Measurements from ENCODE around the gene C4A.
"Not testable (repeated sequence)": the region's sequence is repeated elsewhere in the genome, so short reads cannot be mapped to it uniquely, and the experiment has no call there.

- TF ChIP-seq PATZ1 (CRISPR knock-in tag; IDR thresholded peaks at IDR 0.05; ENCODE audit: borderline replicate concordance); ESRRG (CRISPR knock-in tag; IDR thresholded peaks at IDR 0.05); ISL1 (CRISPR knock-in tag; IDR thresholded peaks at IDR 0.05); POU6F1 (CRISPR knock-in tag; IDR thresholded peaks at IDR 0.05; ENCODE audit: borderline replicate concordance, low read depth); ZNF8 (CRISPR knock-in tag; IDR thresholded peaks at IDR 0.05); ARNTL (CRISPR knock-in tag; IDR thresholded peaks at IDR 0.05; ENCODE audit: borderline replicate concordance, low read depth); RARB (CRISPR knock-in tag; IDR thresholded peaks at IDR 0.05); BACH2 (CRISPR knock-in tag; IDR thresholded peaks at IDR 0.05; ENCODE audit: borderline replicate concordance); TOX (CRISPR knock-in tag; IDR thresholded peaks at IDR 0.05; ENCODE audit: borderline replicate concordance); ZFP30 (CRISPR knock-in tag; IDR thresholded peaks at IDR 0.05); TCF4 (CRISPR knock-in tag; IDR thresholded peaks at IDR 0.05; ENCODE audit: borderline replicate concordance); PPARA (CRISPR knock-in tag; IDR thresholded peaks at IDR 0.05; ENCODE audit: borderline replicate concordance); ZNF565 (CRISPR knock-in tag; conservative IDR thresholded peaks at IDR 0.05; ENCODE audit: low read depth); ZNF70 (CRISPR knock-in tag; IDR thresholded peaks at IDR 0.05): not testable (repeated sequence)
Measured at GRCh38 chr6:31996385-31996784, 14.5 kb downstream of the C4A start.
